Ovary (tissue), 9 donors: ENCODE measurements around the gene ST6GAL2. TPM values are rescaled to one million over a fixed set of nuclear protein-coding genes. Genes with fewer than 3 reads are reported as not detected.

Experiments used
- DNase-seq, 5 donors: peaks; one replicate each; pipeline ENCODE4 v3.0.0-alpha.2; 2019 to 2020
- H3K27ac ChIP-seq, 2 donors: fragments of 200-600 bp; one replicate each; pipeline versions ENCODE4 v1.5.1 to v1.8.0; 2019 to 2022
- H3K27me3 ChIP-seq: fragments of 200-600 bp; one replicate; pipeline ENCODE4 v1.8.0; 2022
- H3K36me3 ChIP-seq: fragments of 200-600 bp; sonication (generic); one replicate; pipeline ENCODE4 v1.5.1; 2019
- H3K4me1 ChIP-seq: one replicate; pipeline ENCODE4 v1.8.1; 2013; ENCODE audit warnings: mild to moderate bottlenecking, moderate library complexity; ENCODE audit not compliant: insufficient read depth
- H3K4me3 ChIP-seq: fragments of 200-600 bp; sonication (generic); one replicate; pipeline ENCODE4 v1.5.1; 2017
- H3K9me3 ChIP-seq, 2 donors: fragments of 200-600 bp in 1 of 2; sonication (generic) in 1 of 2; one replicate each; pipeline versions ENCODE4 v1.5.1 to v1.8.1; 2013 to 2019; ENCODE audit warnings: mild to moderate bottlenecking in 1 of 2, moderate library complexity in 1 of 2
- EP300 ChIP-seq: sonication (generic); formaldehyde crosslinking; IDR thresholded peaks from one replicate; pipeline ENCODE4 v1.6.1; 2017; ENCODE audit warnings: antibody characterized with exemption
- POLR2A ChIP-seq: fragments of 450-650 bp; IDR thresholded peaks from one replicate; pipeline ENCODE4 v1.6.1; 2017; ENCODE audit warnings: antibody characterized with exemption, mild to moderate bottlenecking, moderate library complexity
- WGBS, 3 donors: extraction: QIAGEN DNeasy Blood & Tissue Kit in 1 of 3; methylation state at CpG; one replicate each; pipeline versions ENCODE4 v1.1.5 to v1.1.7; 2013 to 2017; 5-methylcytosine and 5-hydroxymethylcytosine counted together
- intact Hi-C, 4 donors: fragments of 100-400 bp; cut with DNase I; formaldehyde crosslinking; loops; one replicate each; pipeline versions ENCODE4 v1.11.0 to v1.15.1; 2022 to 2023
- polyA plus RNA-seq, 2 donors: library from polyadenylated mRNA; stranded (reverse); fragments of 200-250 nt in 1 of 2; fragments of 350-450 nt in 1 of 2; fragmentation: Illumina TruSeq in 1 of 2; extraction: RNeasy Lipid Tissue Mini Kit (QIAGEN cat#74804) in 1 of 2; gene quantifications; one replicate each; pipeline ENCODE4 v1.2.3, GENCODE V29; 2013 to 2014
- total RNA-seq, 7 donors: library from RNA; depleted of rRNA in 2 of 7; stranded (reverse); fragments of >200 nt in 2 of 7; fragmentation: NEBNext Ultra II Directional in 3 of 7; extraction: Animal tissue kit (Norgen Biotek cat#: 25700) in 3 of 7; gene quantifications; one replicate each; pipeline versions ENCODE4 v1.1.0 to v1.2.4, GENCODE V29; 2016 to 2023
- TF ChIP-seq, protein P1 (sequence below), 3 donors: fragments of 450-650 bp in 2 of 3; fragments of 200-600 bp in 1 of 3; IDR thresholded peaks; one replicate each; pipeline versions ENCODE4 v1.5.1 to v1.8.0; 2016 to 2022; ENCODE audit warnings: antibody characterized with exemption in 3 of 3, mild to moderate bottlenecking in 1 of 3
- donor health status: DM: no; HTN: no; CAD: no; lungs with moderate emphysema.
- donor health status: DM: no; HTN: no; CAD: no.
- donor health status: Bipolar disorder and iron deficiency.
- donor health status: DM: yes; HTN: yes; CAD: no.
- donor health status: DM: no; HTN: no; CAD: no.
- donor health status: DM: yes; HTN: yes; CAD: no.

ST6GAL2 gene
- total and polyA plus RNA-seq, 9 donors: 0.20 to 6.9 (median 1.00) TPM; not detected in 1

DNA sequence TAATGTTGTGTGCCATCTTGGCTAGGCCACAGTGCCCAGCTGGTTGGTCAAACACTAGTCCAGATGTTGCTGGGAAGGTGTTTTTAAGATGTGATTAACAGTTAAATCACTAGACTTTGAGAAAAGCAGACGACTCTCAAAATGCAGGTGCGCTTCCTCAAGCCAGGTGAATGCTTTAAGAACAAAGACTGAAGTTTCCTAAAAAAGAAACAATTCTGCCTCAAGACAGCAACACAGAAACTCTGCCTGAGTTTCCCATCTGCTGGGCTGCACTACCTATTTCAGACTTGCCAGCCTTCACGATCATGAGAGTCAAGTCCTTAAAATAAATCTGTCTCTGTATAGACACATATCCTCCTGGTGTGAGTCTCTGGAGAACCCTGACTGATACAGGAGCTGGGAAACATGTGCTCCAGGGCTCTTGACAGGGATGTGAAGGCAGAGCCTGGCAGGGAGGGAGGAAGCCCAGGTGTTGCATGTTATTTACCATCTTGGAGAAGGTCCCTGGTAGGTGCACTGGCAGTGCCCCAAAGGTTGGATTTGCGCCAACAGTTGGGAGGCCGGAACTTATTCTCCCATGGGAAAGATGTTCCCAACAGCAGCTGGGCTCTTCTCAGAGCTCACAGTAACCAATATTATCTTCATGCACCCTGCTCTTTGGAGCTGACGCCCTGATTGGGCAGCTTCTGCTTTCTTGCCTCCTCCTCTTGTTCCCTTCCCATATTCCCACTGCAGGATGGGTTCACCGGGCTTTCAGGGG is 43.9 kb downstream of the ST6GAL2 start:
- TF ChIP-seq, protein P1, sequence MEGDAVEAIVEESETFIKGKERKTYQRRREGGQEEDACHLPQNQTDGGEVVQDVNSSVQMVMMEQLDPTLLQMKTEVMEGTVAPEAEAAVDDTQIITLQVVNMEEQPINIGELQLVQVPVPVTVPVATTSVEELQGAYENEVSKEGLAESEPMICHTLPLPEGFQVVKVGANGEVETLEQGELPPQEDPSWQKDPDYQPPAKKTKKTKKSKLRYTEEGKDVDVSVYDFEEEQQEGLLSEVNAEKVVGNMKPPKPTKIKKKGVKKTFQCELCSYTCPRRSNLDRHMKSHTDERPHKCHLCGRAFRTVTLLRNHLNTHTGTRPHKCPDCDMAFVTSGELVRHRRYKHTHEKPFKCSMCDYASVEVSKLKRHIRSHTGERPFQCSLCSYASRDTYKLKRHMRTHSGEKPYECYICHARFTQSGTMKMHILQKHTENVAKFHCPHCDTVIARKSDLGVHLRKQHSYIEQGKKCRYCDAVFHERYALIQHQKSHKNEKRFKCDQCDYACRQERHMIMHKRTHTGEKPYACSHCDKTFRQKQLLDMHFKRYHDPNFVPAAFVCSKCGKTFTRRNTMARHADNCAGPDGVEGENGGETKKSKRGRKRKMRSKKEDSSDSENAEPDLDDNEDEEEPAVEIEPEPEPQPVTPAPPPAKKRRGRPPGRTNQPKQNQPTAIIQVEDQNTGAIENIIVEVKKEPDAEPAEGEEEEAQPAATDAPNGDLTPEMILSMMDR (IDR thresholded peaks at IDR 0.05): no peak
- no peak for TF ChIP-seq POLR2A
- TF ChIP-seq EP300: no peak
- intact Hi-C loops: no loop called here
- no peaks in the 10 kb centered on the region for H3K9me3 ChIP-seq
- no peak overlapping the region for H3K4me3 ChIP-seq
- peaks cover 11% of the 10 kb centered on the region for H3K4me1 ChIP-seq
- no peak overlapping the region for H3K27ac ChIP-seq
- H3K36me3 ChIP-seq: no peaks in the 10 kb centered on the region
- 75 to 79% (median 79%) methylated on average over 7 of the region's 7 CpGs for WGBS, 3 donors
- no peak for DNase-seq
- no peaks in the 10 kb centered on the region for H3K27me3 ChIP-seq

DNA sequence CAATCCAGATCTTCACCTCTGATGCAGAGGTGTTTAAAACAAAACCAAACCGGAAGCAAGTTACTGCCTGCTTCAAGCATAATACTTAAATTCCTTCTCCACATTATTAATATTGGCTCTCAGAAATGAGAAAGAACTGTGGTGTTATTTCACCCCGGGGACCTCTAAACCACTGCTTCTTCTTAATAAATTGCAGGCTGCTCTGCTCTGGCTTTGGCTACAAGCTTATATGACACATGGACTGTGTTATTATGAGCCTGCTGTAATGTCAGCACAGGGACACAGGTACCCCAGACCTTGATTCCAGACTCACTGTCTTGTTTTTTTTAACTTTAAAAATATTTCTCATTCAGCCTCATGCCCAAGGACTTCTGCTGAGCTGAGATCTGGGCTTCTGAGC is 45.1 kb downstream of the ST6GAL2 start:
- Histone ChIP-seq H3K4me1 (peaks cover 11% of the 10 kb centered on the region), H3K4me3 (no peak overlapping the region), H3K27ac (no peak overlapping the region), H3K36me3 (no peaks in the 10 kb centered on the region), H3K27me3 (no peaks in the 10 kb centered on the region), H3K9me3 (no peaks in the 10 kb centered on the region)
- intact Hi-C loops: no loop called here
- WGBS, 3 donors: 1 to 14% (median 7%) methylated on average over 2 of the region's 2 CpGs
- TF ChIP-seq EP300 (no peak), POLR2A (no peak)
- TF ChIP-seq, protein P1 (IDR thresholded peaks at IDR 0.05): no peak
- no peak for DNase-seq

DNA sequence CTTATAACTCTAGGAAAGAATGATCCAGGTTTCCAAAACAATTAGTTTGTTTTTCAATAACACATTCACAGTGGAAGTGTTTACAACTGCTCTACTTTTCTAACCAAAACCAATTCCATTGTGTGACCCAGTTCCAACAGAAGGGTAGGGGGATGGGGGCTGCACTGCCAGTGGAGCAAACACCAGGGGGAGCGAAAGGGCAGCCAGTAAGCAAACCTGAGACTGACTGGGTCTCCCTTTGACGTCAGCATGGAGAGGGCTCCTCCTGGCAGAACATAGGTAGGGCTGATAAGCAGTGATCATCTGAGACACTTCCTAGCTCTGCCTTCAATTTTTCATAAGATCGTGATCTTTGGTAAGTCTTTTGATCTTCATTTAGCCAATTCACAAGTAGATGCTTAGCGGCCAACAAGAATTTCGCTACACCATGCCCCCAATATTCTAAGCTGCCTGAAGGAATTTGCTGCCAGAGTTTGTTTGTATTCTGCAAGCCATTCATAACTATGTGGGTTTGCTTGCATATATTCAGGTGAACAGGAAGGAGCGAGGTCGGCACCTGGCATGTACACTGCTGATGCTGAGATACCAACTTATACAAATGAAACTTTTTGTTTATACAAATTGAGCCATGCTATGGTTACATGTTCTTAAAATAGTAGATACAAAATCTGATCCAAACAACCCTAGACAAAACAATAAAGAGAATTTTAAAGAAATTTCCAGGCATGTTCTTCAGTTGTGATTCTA is 45.9 kb downstream of the ST6GAL2 start:
- TF ChIP-seq EP300 (no peak), POLR2A (no peak)
- TF ChIP-seq, protein P1 (IDR thresholded peaks at IDR 0.05): no peak
- Histone ChIP-seq H3K9me3 (no peaks in the 10 kb centered on the region), H3K27ac (no peak overlapping the region), H3K4me3 (no peak overlapping the region), H3K36me3 (no peaks in the 10 kb centered on the region), H3K27me3 (no peaks in the 10 kb centered on the region), H3K4me1 (peaks cover 11% of the 10 kb centered on the region)
- intact Hi-C loops: no loop called here
- 38 to 64% (median 55%) methylated on average over 7 of the region's 7 CpGs for WGBS, 3 donors
- peak in 1 of 5 donors; percentile 45 for DNase-seq

DNA sequence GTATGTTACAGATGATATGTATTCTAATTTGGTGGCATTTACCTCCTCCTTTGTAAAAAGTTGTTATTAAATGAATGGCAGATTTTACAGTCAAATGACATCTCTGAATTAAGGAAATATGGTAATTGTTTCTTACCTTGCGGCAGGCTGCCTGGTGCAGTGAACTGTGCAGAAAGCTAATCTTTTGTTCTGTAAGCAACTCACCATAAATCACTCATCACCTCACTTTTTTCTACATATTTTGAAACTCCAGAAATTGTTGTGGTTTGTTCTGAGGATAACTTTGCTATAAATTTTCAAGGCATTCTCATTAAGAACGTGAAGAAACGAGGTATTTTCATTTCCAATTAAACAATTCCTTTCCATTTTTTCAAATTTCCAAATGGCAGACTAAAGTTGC is 52.7 kb downstream of the ST6GAL2 start:
- 54 to 58% (median 56%) methylated on average over 3 of the region's 3 CpGs for WGBS, 3 donors
- intact Hi-C loops: no loop called here
- DNase-seq: no peak
- Histone ChIP-seq H3K9me3 (no peaks in the 10 kb centered on the region), H3K27me3 (no peaks in the 10 kb centered on the region), H3K27ac (no peak overlapping the region), H3K4me3 (no peak overlapping the region), H3K4me1 (no peaks in the 10 kb centered on the region), H3K36me3 (no peaks in the 10 kb centered on the region)
- TF ChIP-seq EP300: no peak
- TF ChIP-seq, protein P1 (IDR thresholded peaks at IDR 0.05): no peak
- TF ChIP-seq POLR2A: no peak
